ACC112 (cell line): ENCODE results near the gene CFAP46.

Experiments used
- H2AFZ ChIP-seq: fragments of 200-600 bp; sonication (generic); one replicate; pipeline ENCODE4 v1.6.0; 2017; ENCODE audit warnings: antibody characterized with exemption, low read length; ENCODE audit not compliant: unreplicated experiment
- H3K27ac ChIP-seq: fragments of 200-600 bp; sonication (generic); 2 replicates; pipeline ENCODE4 v1.5.1; 2014; ENCODE audit warnings: low read depth, mild to moderate bottlenecking, antibody characterized with exemption, low read length, moderate library complexity
- H3K27me3 ChIP-seq: fragments of 200-600 bp; sonication (generic); 2 replicates; pipeline ENCODE4 v1.6.1; 2014; ENCODE audit warnings: mild to moderate bottlenecking, antibody characterized with exemption, low read length, moderate library complexity, mixed read lengths; ENCODE audit not compliant: insufficient read depth
- H3K36me3 ChIP-seq: fragments of 200-600 bp; sonication (generic); 2 replicates; pipeline ENCODE4 v1.6.1; 2016; ENCODE audit warnings: mild to moderate bottlenecking, antibody characterized with exemption, low read length, moderate library complexity, mixed read lengths; ENCODE audit not compliant: insufficient read depth
- H3K4me1 ChIP-seq: fragments of 200-600 bp; sonication (generic); one replicate; pipeline ENCODE4 v1.6.1; 2016; ENCODE audit warnings: low read length, mixed read lengths; ENCODE audit not compliant: insufficient read depth, unreplicated experiment, control insufficient read depth
- H3K4me3 ChIP-seq: fragments of 200-600 bp; sonication (generic); 2 replicates; pipeline ENCODE4 v1.5.1; 2014; ENCODE audit warnings: mild to moderate bottlenecking, low read depth, low read length
- H3K79me2 ChIP-seq: fragments of 200-600 bp; sonication (generic); one replicate; pipeline ENCODE4 v1.6.0; 2016; ENCODE audit warnings: low read length; ENCODE audit not compliant: control insufficient read depth, unreplicated experiment, insufficient read depth

CFAP46 gene

GRCh38 chr10:132985546-132985900 lies 43.2 kb upstream of the CFAP46 start:
- Histone ChIP-seq H2AFZ (no peak overlapping the region), H3K4me1 (peaks cover 10% of the 10 kb centered on the region), H3K27me3 (no peaks in the 10 kb centered on the region), H3K36me3 (no peaks in the 10 kb centered on the region), H3K27ac (no peak overlapping the region), H3K4me3 (no peak overlapping the region), H3K79me2 (no peaks in the 10 kb centered on the region)

- Histone ChIP-seq H2AFZ (no peak overlapping the region), H3K79me2 (no peaks in the 10 kb centered on the region), H3K27ac (no peak overlapping the region), H3K27me3 (no peaks in the 10 kb centered on the region), H3K36me3 (no peaks in the 10 kb centered on the region), H3K4me1 (peaks cover 10% of the 10 kb centered on the region), H3K4me3 (no peak overlapping the region)
These were observed 42.6 kb upstream of the CFAP46 start for GRCh38 chr10:132984801-132985545.

- no peak overlapping the region for H2AFZ ChIP-seq
- H3K36me3 ChIP-seq = no peaks in the 10 kb centered on the region
These were observed 41.6 kb upstream of the CFAP46 start for GRCh38 chr10:132984008-132984295.

GRCh38 chr10:132983252-132984007 lies 41.1 kb upstream of the CFAP46 start:
- no peaks in the 10 kb centered on the region for H3K79me2 ChIP-seq
- peaks cover 9% of the 10 kb centered on the region for H3K4me1 ChIP-seq
- no peak overlapping the region for H3K27ac ChIP-seq
- H3K4me3 ChIP-seq = no peak overlapping the region
- no peak overlapping the region for H2AFZ ChIP-seq
- no peaks in the 10 kb centered on the region for H3K27me3 ChIP-seq
- H3K36me3 ChIP-seq = no peaks in the 10 kb centered on the region

More at GRCh38 chr10:132984008-132984295, 41.6 kb upstream of the CFAP46 start:
- H3K27ac ChIP-seq = no peak overlapping the region
- no peaks in the 10 kb centered on the region for H3K79me2 ChIP-seq
- H3K27me3 ChIP-seq = no peaks in the 10 kb centered on the region
- H3K4me3 ChIP-seq = no peak overlapping the region
- peaks cover 10% of the 10 kb centered on the region for H3K4me1 ChIP-seq

GRCh38 chr10:132982301-132982989 lies 40.1 kb upstream of the CFAP46 start:
- H2AFZ ChIP-seq = no peak overlapping the region
- no peak overlapping the region for H3K27ac ChIP-seq
- H3K36me3 ChIP-seq = no peaks in the 10 kb centered on the region
- no peak overlapping the region for H3K4me3 ChIP-seq
- H3K79me2 ChIP-seq = no peaks in the 10 kb centered on the region
- no peaks in the 10 kb centered on the region for H3K27me3 ChIP-seq
- H3K4me1 ChIP-seq = peaks cover 2% of the 10 kb centered on the region

GRCh38 chr10:132981746-132982145 lies 39.4 kb upstream of the CFAP46 start:
- no peak overlapping the region for H3K4me3 ChIP-seq
- no peaks in the 10 kb centered on the region for H3K79me2 ChIP-seq
- no peaks in the 10 kb centered on the region for H3K4me1 ChIP-seq
- H3K27ac ChIP-seq = no peak overlapping the region
- H3K27me3 ChIP-seq = no peaks in the 10 kb centered on the region
- no peak overlapping the region for H2AFZ ChIP-seq
- no peaks in the 10 kb centered on the region for H3K36me3 ChIP-seq

GRCh38 chr10:132981173-132981555 lies 38.8 kb upstream of the CFAP46 start:
- H3K4me3 ChIP-seq = no peak overlapping the region
- H3K4me1 ChIP-seq = no peaks in the 10 kb centered on the region
- H3K27me3 ChIP-seq = no peaks in the 10 kb centered on the region
- no peaks in the 10 kb centered on the region for H3K79me2 ChIP-seq
- H3K36me3 ChIP-seq = no peaks in the 10 kb centered on the region
- no peak overlapping the region for H2AFZ ChIP-seq
- no peak overlapping the region for H3K27ac ChIP-seq

GRCh38 chr10:132980426-132981172 lies 38.2 kb upstream of the CFAP46 start:
- Histone ChIP-seq H2AFZ (no peak overlapping the region), H3K4me3 (no peak overlapping the region), H3K27ac (no peak overlapping the region), H3K36me3 (no peaks in the 10 kb centered on the region), H3K79me2 (no peaks in the 10 kb centered on the region), H3K4me1 (no peaks in the 10 kb centered on the region), H3K27me3 (0 out of 2 replicates have a peak, but pooled peaks cover 5% of the 10 kb centered on the region)

GRCh38 chr10:132979491-132980425 lies 37.4 kb upstream of the CFAP46 start:
- 0 out of 2 replicates have a peak, but pooled peaks cover 6% of the 10 kb centered on the region for H3K27me3 ChIP-seq
- no peaks in the 10 kb centered on the region for H3K79me2 ChIP-seq
- H3K36me3 ChIP-seq = no peaks in the 10 kb centered on the region
- no peak overlapping the region for H3K27ac ChIP-seq
- H3K4me3 ChIP-seq = no peak overlapping the region
- no peak overlapping the region for H2AFZ ChIP-seq
- H3K4me1 ChIP-seq = no peaks in the 10 kb centered on the region
